ENCODE data around the gene MPPED1.

The MPPED1 gene

GRCh38 chr22:43411869-43412807 is at the start of gene MPPED1:
Gene MPPED1 (plus strand): TSS chr22:43412014. CDS start chr22:43424986, 12,972 bp downstream.
- Histone ChIP-seq H3K4me1 (ENCODE audit: insufficient read depth, low read length) (no peaks in the 10 kb centered on the region), H3K9ac (ENCODE audit: low read length) (no peak within 1 kb of the TSS), H3K9me3 (ENCODE audit: low read length) (no peaks in the 10 kb centered on the region), H3K27ac (ENCODE audit: low read depth, low read length) (no peak within 1 kb of the TSS), H3K27me3 (ENCODE audit: control insufficient read depth in 1 of 2, insufficient read depth in 2 of 2, low read length in 2 of 2) (peaks cover 12 to 45% of the 10 kb centered on the region in 2 donors), H3K4me3 (ENCODE audit: low read depth in 1 of 2, low read length in 2 of 2) (no peak within 1 kb of the TSS), H3K36me3 (ENCODE audit: insufficient read depth, low read length) (no peaks in the 10 kb centered on the region)

- H3K27me3 ChIP-seq (ENCODE audit: control insufficient read depth in 1 of 2, insufficient read depth in 2 of 2, low read length in 2 of 2) = peaks cover 0 to 4% of the 10 kb centered on the region in 2 donors
Observed at GRCh38 chr22:43363315-43364168, 48.3 kb upstream of the MPPED1 start.

GRCh38 chr22:43364169-43364435 is 47.7 kb upstream of the MPPED1 start:
- Histone ChIP-seq H3K27ac (ENCODE audit: low read depth, low read length) (no peak overlapping the region), H3K9me3 (ENCODE audit: low read length) (no peaks in the 10 kb centered on the region), H3K36me3 (ENCODE audit: insufficient read depth, low read length) (no peaks in the 10 kb centered on the region), H3K4me1 (ENCODE audit: insufficient read depth, low read length) (no peaks in the 10 kb centered on the region), H3K27me3 (ENCODE audit: control insufficient read depth in 1 of 2, insufficient read depth in 2 of 2, low read length in 2 of 2) (peaks cover 0 to 4% of the 10 kb centered on the region in 2 donors), H3K9ac (ENCODE audit: low read length) (no peak overlapping the region), H3K4me3 (ENCODE audit: low read depth in 1 of 2, low read length in 2 of 2) (no peak overlapping the region)

More at GRCh38 chr22:43363315-43364168, 48.3 kb upstream of the MPPED1 start:
- Histone ChIP-seq H3K36me3 (ENCODE audit: insufficient read depth, low read length) (no peaks in the 10 kb centered on the region), H3K4me3 (ENCODE audit: low read depth in 1 of 2, low read length in 2 of 2) (no peak overlapping the region), H3K27ac (ENCODE audit: low read depth, low read length) (no peak overlapping the region), H3K4me1 (ENCODE audit: insufficient read depth, low read length) (no peaks in the 10 kb centered on the region), H3K9ac (ENCODE audit: low read length) (no peak overlapping the region), H3K9me3 (ENCODE audit: low read length) (no peaks in the 10 kb centered on the region)

GRCh38 chr22:43365715-43366440 is 45.9 kb upstream of the MPPED1 start:
- peaks cover 0 to 10% of the 10 kb centered on the region in 2 donors for H3K27me3 ChIP-seq (ENCODE audit: control insufficient read depth in 1 of 2, insufficient read depth in 2 of 2, low read length in 2 of 2)
- no peaks in the 10 kb centered on the region for H3K4me1 ChIP-seq (ENCODE audit: insufficient read depth, low read length)
- H3K9ac ChIP-seq (ENCODE audit: low read length) = no peak overlapping the region
- no peaks in the 10 kb centered on the region for H3K9me3 ChIP-seq (ENCODE audit: low read length)
- H3K27ac ChIP-seq (ENCODE audit: low read depth, low read length) = no peak overlapping the region
- H3K4me3 ChIP-seq (ENCODE audit: low read depth in 1 of 2, low read length in 2 of 2) = no peak overlapping the region
- no peaks in the 10 kb centered on the region for H3K36me3 ChIP-seq (ENCODE audit: insufficient read depth, low read length)

- Histone ChIP-seq H3K4me3 (ENCODE audit: low read depth in 1 of 2, low read length in 2 of 2) (no peak overlapping the region), H3K9me3 (ENCODE audit: low read length) (no peaks in the 10 kb centered on the region), H3K4me1 (ENCODE audit: insufficient read depth, low read length) (no peaks in the 10 kb centered on the region), H3K36me3 (ENCODE audit: insufficient read depth, low read length) (no peaks in the 10 kb centered on the region), H3K27ac (ENCODE audit: low read depth, low read length) (no peak overlapping the region), H3K27me3 (ENCODE audit: control insufficient read depth in 1 of 2, insufficient read depth in 2 of 2, low read length in 2 of 2) (peaks cover 0 to 16% of the 10 kb centered on the region in 2 donors), H3K9ac (ENCODE audit: low read length) (no peak overlapping the region)
Observed at GRCh38 chr22:43370036-43370435, 41.8 kb upstream of the MPPED1 start.

- no peaks in the 10 kb centered on the region for H3K4me1 ChIP-seq (ENCODE audit: insufficient read depth, low read length)
Observed at GRCh38 chr22:43375951-43376455, 35.8 kb upstream of the MPPED1 start.

GRCh38 chr22:43376765-43377547 is 34.9 kb upstream of the MPPED1 start:
- H3K9ac ChIP-seq (ENCODE audit: low read length) = no peak overlapping the region
- no peaks in the 10 kb centered on the region for H3K36me3 ChIP-seq (ENCODE audit: insufficient read depth, low read length)
- no peak overlapping the region for H3K27ac ChIP-seq (ENCODE audit: low read depth, low read length)

More at GRCh38 chr22:43375951-43376455, 35.8 kb upstream of the MPPED1 start:
- Histone ChIP-seq H3K9me3 (ENCODE audit: low read length) (no peaks in the 10 kb centered on the region), H3K4me3 (ENCODE audit: low read depth in 1 of 2, low read length in 2 of 2) (no peak overlapping the region), H3K9ac (ENCODE audit: low read length) (no peak overlapping the region), H3K27ac (ENCODE audit: low read depth, low read length) (no peak overlapping the region), H3K27me3 (ENCODE audit: control insufficient read depth in 1 of 2, insufficient read depth in 2 of 2, low read length in 2 of 2) (peaks cover 0 to 8% of the 10 kb centered on the region in 2 donors), H3K36me3 (ENCODE audit: insufficient read depth, low read length) (no peaks in the 10 kb centered on the region)

GRCh38 chr22:43377548-43377895 is 34.3 kb upstream of the MPPED1 start:
- Histone ChIP-seq H3K36me3 (ENCODE audit: insufficient read depth, low read length) (no peaks in the 10 kb centered on the region), H3K27me3 (ENCODE audit: control insufficient read depth in 1 of 2, insufficient read depth in 2 of 2, low read length in 2 of 2) (peaks cover 0 to 3% of the 10 kb centered on the region in 2 donors), H3K4me3 (ENCODE audit: low read depth in 1 of 2, low read length in 2 of 2) (no peak overlapping the region), H3K27ac (ENCODE audit: low read depth, low read length) (no peak overlapping the region), H3K4me1 (ENCODE audit: insufficient read depth, low read length) (no peaks in the 10 kb centered on the region), H3K9me3 (ENCODE audit: low read length) (no peaks in the 10 kb centered on the region), H3K9ac (ENCODE audit: low read length) (no peak overlapping the region)

More at GRCh38 chr22:43376765-43377547, 34.9 kb upstream of the MPPED1 start:
- Histone ChIP-seq H3K4me1 (ENCODE audit: insufficient read depth, low read length) (no peaks in the 10 kb centered on the region), H3K27me3 (ENCODE audit: control insufficient read depth in 1 of 2, insufficient read depth in 2 of 2, low read length in 2 of 2) (peaks cover 0 to 3% of the 10 kb centered on the region in 2 donors), H3K4me3 (ENCODE audit: low read depth in 1 of 2, low read length in 2 of 2) (no peak overlapping the region), H3K9me3 (ENCODE audit: low read length) (no peaks in the 10 kb centered on the region)

GRCh38 chr22:43377896-43378704 is 33.7 kb upstream of the MPPED1 start:
- peaks cover 0 to 3% of the 10 kb centered on the region in 2 donors for H3K27me3 ChIP-seq (ENCODE audit: control insufficient read depth in 1 of 2, insufficient read depth in 2 of 2, low read length in 2 of 2)
- no peak overlapping the region for H3K4me3 ChIP-seq (ENCODE audit: low read depth in 1 of 2, low read length in 2 of 2)
- H3K9ac ChIP-seq (ENCODE audit: low read length) = no peak overlapping the region
- H3K4me1 ChIP-seq (ENCODE audit: insufficient read depth, low read length) = no peaks in the 10 kb centered on the region
- no peaks in the 10 kb centered on the region for H3K36me3 ChIP-seq (ENCODE audit: insufficient read depth, low read length)
- H3K9me3 ChIP-seq (ENCODE audit: low read length) = no peaks in the 10 kb centered on the region
- no peak overlapping the region for H3K27ac ChIP-seq (ENCODE audit: low read depth, low read length)

- Histone ChIP-seq H3K27ac (ENCODE audit: low read depth, low read length) (no peak overlapping the region), H3K9ac (ENCODE audit: low read length) (no peak overlapping the region), H3K9me3 (ENCODE audit: low read length) (no peaks in the 10 kb centered on the region), H3K27me3 (ENCODE audit: control insufficient read depth in 1 of 2, insufficient read depth in 2 of 2, low read length in 2 of 2) (peaks cover 0 to 5% of the 10 kb centered on the region in 2 donors), H3K4me3 (ENCODE audit: low read depth in 1 of 2, low read length in 2 of 2) (no peak overlapping the region), H3K36me3 (ENCODE audit: insufficient read depth, low read length) (no peaks in the 10 kb centered on the region), H3K4me1 (ENCODE audit: insufficient read depth, low read length) (peaks cover 6% of the 10 kb centered on the region)
Observed at GRCh38 chr22:43381693-43382092, 30.1 kb upstream of the MPPED1 start.
